OCI-LY7 (cell line): ENCODE measurements around the gene TEX14. TPM values are rescaled to one million over a fixed set of nuclear protein-coding genes. Genes with fewer than 3 reads are reported as not detected.
A peak's percentile ranks its signal among the peaks of the same experiment; 100 is the strongest.

Source experiments
- BruUV-seq: library from RNA; stranded (reverse); fragments of 400-500 nt; replicated peaks from 2 replicates; lab custom pipeline; 2021; lab: Mats Ljungman, UMichigan
- CTCF ChIA-PET: fragments of 300-600 bp; sonication (Branson Sonifier 250); formaldehyde crosslinking; loops from one replicate; lab custom pipeline; 2022; ENCODE audit warnings: antibody characterized with exemption; ENCODE audit not compliant: unreplicated experiment; lab: Charles Lee
- POLR2A ChIA-PET: fragments of 300-600 bp; sonication (Branson Sonifier 250); formaldehyde crosslinking; loops from one replicate; lab custom pipeline; 2022; ENCODE audit warnings: antibody characterized with exemption; lab: Charles Lee
- DNase-seq: peaks from one replicate; pipeline ENCODE4 v3.0.0-alpha.2; 2015; ENCODE audit warnings: low spot score
- H2AFZ ChIP-seq: fragments of 200-600 bp; sonication (generic), shearing (Covaris generic); 2 replicates; pipeline ENCODE4 v1.6.1; 2014; ENCODE audit warnings: mild to moderate bottlenecking, antibody characterized with exemption, low read length, moderate library complexity
- H3K27ac ChIP-seq: fragments of 200-600 bp; sonication (generic); 2 replicates; pipeline ENCODE4 v1.5.1; 2014; ENCODE audit warnings: mixed run types, low read depth, mild to moderate bottlenecking, moderate library complexity, low read length, inconsistent platforms; ENCODE audit not compliant: poor library complexity, severe bottlenecking
- H3K36me3 ChIP-seq: fragments of 200-600 bp; sonication (generic); 2 replicates; pipeline ENCODE4 v1.6.1; 2014; ENCODE audit warnings: mild to moderate bottlenecking, antibody characterized with exemption, low read length, moderate library complexity, mixed read lengths; ENCODE audit not compliant: insufficient read depth
- H3K4me1 ChIP-seq: fragments of 200-600 bp; sonication (generic); 2 replicates; pipeline ENCODE4 v1.5.1; 2014; ENCODE audit warnings: mild to moderate bottlenecking, low read length; ENCODE audit not compliant: insufficient read depth, poor library complexity, severe bottlenecking
- H3K4me2 ChIP-seq: fragments of 200-600 bp; sonication (generic); 2 replicates; pipeline ENCODE4 v1.6.1; 2014; ENCODE audit warnings: mild to moderate bottlenecking, low read length
- H3K4me3 ChIP-seq: fragments of 200-600 bp; sonication (generic); 2 replicates; pipeline ENCODE4 v1.5.1; 2014; ENCODE audit warnings: mild to moderate bottlenecking, low read depth, low read length; ENCODE audit not compliant: poor library complexity, severe bottlenecking
- H3K79me2 ChIP-seq: fragments of 200-600 bp; sonication (generic); 2 replicates; pipeline ENCODE4 v1.6.1; 2016; ENCODE audit warnings: low read depth, mild to moderate bottlenecking, low read length, moderate library complexity, mixed read lengths; ENCODE audit not compliant: insufficient read depth
- H3K9me2 ChIP-seq: fragments of 200-600 bp; sonication (generic); 2 replicates; pipeline ENCODE4 v1.6.1; 2016; ENCODE audit warnings: mild to moderate bottlenecking, low read length, mixed read lengths; ENCODE audit not compliant: insufficient read depth
- H3K9me3 ChIP-seq: fragments of 200-600 bp; sonication (generic); 2 replicates; pipeline ENCODE4 v1.6.1; 2014; ENCODE audit warnings: mild to moderate bottlenecking, mixed run types, low read length, mixed read lengths
- H4K20me1 ChIP-seq: fragments of 200-600 bp; sonication (generic); 2 replicates; pipeline ENCODE4 v1.6.1; 2014; ENCODE audit warnings: mild to moderate bottlenecking, antibody characterized with exemption, low read length, moderate library complexity, mixed read lengths; ENCODE audit not compliant: insufficient read depth
- EZH2phosphoT487 ChIP-seq: fragments of 200-600 bp; sonication (generic); IDR thresholded peaks from 2 replicates; pipeline ENCODE4 v1.6.1; 2018; ENCODE audit warnings: low read depth, borderline replicate concordance, mild to moderate bottlenecking, mixed run types, antibody characterized with exemption, low read length, moderate library complexity, mixed read lengths
- intact Hi-C: fragments of 100-400 bp; cut with micrococcal nuclease; formaldehyde crosslinking; loops from one replicate; pipeline ENCODE4 v1.10.0; 2022; ENCODE audit not compliant: unreplicated experiment
- total RNA-seq, 2 experiments: library from RNA; depleted of rRNA in 1 of 2; stranded (reverse); fragments of >200 nt in 1 of 2; shearing (Covaris generic) in 1 of 2; gene quantifications; 2 replicates each; pipeline ENCODE4 v1.2.3, GENCODE V29; 2014 to 2022
- TF ChIP-seq, protein P1 (sequence below): fragments of 200-600 bp; sonication (generic); conservative IDR thresholded peaks from 2 replicates; pipeline ENCODE4 v1.5.1; 2014; ENCODE audit warnings: mild to moderate bottlenecking, antibody characterized with exemption, low read length, moderate library complexity, mixed read lengths

TEX14 gene
- total RNA-seq, 2 experiments from 2014 or later = 0.69 to 2.3 TPM

DNA sequence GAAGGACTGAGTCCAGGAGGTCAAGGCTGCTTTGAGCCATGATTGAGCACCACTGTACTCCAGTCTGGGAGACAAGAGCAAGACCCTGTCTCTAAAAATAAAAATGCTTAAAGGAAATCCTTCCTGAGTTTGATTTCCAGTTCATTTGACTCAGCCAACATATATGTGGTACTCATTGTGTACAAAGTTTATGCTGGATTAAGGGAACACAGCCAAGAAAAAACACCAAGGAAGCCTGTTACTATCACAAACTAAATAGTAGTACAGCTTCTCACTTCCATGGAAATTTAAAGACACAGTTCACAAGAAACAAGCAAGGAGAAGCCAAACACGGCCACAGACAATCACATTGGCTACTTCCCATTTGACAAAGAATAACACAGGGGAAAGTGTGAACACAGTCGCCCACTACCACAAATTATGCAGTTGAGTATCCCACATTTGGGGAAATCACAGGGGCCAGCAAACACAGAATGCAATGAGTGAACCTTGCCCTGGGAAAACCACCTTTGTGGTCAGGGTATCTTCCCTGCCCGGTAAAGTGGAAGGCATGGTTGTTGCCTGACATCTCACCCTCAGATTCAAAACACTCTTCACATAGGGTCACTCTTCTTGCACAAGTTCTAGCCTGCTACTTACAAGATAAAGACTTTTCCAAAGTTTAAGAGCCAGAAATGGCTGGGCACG is 14.5 kb downstream of the TEX14 start:
- POLR2A ChIA-PET = no interaction called here
- Histone ChIP-seq H4K20me1 (no peaks in the 10 kb centered on the region), H3K4me1 (no peaks in the 10 kb centered on the region), H3K36me3 (no peaks in the 10 kb centered on the region), H2AFZ (peak overlapping the region; percentile 26; the same call in 1 of the 2 replicates), H3K9me3 (no peaks in the 10 kb centered on the region), H3K79me2 (no peaks in the 10 kb centered on the region), H3K9me2 (no peaks in the 10 kb centered on the region), H3K4me3 (no peak overlapping the region), H3K4me2 (no peak overlapping the region), H3K27ac (no peak overlapping the region)
- TF ChIP-seq, protein P1, sequence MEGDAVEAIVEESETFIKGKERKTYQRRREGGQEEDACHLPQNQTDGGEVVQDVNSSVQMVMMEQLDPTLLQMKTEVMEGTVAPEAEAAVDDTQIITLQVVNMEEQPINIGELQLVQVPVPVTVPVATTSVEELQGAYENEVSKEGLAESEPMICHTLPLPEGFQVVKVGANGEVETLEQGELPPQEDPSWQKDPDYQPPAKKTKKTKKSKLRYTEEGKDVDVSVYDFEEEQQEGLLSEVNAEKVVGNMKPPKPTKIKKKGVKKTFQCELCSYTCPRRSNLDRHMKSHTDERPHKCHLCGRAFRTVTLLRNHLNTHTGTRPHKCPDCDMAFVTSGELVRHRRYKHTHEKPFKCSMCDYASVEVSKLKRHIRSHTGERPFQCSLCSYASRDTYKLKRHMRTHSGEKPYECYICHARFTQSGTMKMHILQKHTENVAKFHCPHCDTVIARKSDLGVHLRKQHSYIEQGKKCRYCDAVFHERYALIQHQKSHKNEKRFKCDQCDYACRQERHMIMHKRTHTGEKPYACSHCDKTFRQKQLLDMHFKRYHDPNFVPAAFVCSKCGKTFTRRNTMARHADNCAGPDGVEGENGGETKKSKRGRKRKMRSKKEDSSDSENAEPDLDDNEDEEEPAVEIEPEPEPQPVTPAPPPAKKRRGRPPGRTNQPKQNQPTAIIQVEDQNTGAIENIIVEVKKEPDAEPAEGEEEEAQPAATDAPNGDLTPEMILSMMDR = no peak
- TF ChIP-seq EZH2phosphoT487 = no peak
- intact Hi-C loops = no loop called here
- CTCF ChIA-PET = no interaction called here
- DNase-seq = no peak
- BruUV-seq = no TSS peak

DNA sequence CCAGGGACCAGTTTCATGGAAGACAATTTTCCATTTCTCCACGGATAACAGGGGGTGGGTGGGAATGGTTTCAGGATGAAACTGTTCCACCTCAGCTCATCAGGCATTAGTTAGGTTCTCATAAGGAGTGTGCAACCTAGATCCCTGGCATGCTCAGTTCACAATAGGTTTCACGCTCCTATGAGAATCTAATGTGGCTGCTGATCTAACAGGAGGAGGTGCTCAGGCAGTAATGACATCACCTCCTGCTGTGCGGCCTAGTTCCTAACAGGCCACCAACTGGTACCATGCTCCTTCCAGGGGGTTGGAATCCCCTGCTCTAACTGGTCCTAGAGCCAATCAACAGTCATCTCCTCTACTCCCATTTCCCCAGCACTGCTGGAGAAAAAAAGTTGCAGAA is 19.9 kb downstream of the TEX14 start:
- no peaks in the 10 kb centered on the region for H3K36me3 ChIP-seq
- no TSS peak for BruUV-seq
- ChIA-PET POLR2A (interaction anchor here (1.6 kb wide), 1 partner anchor 40 kb away, joined by 4 read pairs; no protein-coding TSS in a partner anchor), CTCF (no interaction called here)
- H3K4me1 ChIP-seq = no peaks in the 10 kb centered on the region
- H3K79me2 ChIP-seq = no peaks in the 10 kb centered on the region
- H2AFZ ChIP-seq = no peak overlapping the region
- no peaks in the 10 kb centered on the region for H3K9me2 ChIP-seq
- no peak overlapping the region for H3K4me3 ChIP-seq
- no peak for TF ChIP-seq EZH2phosphoT487
- TF ChIP-seq, protein P1 = no peak
- no peak for DNase-seq
- no peak overlapping the region for H3K4me2 ChIP-seq
- intact Hi-C loops = no loop called here
- H3K9me3 ChIP-seq = no peaks in the 10 kb centered on the region
- no peaks in the 10 kb centered on the region for H4K20me1 ChIP-seq
- H3K27ac ChIP-seq = no peak overlapping the region

DNA sequence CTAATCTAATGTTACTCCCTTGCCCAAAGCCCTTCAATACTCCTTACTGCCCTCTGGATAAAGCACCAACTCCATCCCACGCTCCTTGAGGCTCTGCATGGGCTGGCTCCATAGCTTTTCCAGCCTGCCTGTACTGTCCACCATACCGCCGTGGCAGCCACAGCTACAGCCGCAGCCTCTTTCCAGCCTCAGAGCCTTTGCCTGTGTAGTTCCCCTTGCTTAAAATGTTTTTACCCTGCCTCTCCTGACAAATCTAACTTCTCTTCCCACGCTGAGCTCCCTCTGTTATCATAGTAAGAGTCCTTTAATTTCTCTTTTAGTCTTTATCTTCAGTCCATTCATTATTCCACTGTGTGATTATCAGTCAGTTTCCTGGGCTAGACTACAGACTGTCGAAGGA is 22.0 kb downstream of the TEX14 start:
- TF ChIP-seq, protein P1 = no peak
- no peak for TF ChIP-seq EZH2phosphoT487
- no peak overlapping the region for H3K4me2 ChIP-seq
- no peaks in the 10 kb centered on the region for H3K4me1 ChIP-seq
- H3K9me2 ChIP-seq = no peaks in the 10 kb centered on the region
- intact Hi-C loops = no loop called here
- no peaks in the 10 kb centered on the region for H3K79me2 ChIP-seq
- POLR2A ChIA-PET = interaction anchor here (1.2 to 1.7 kb wide), 2 partner anchors 10 to 39 kb away, joined by 3 to 5 read pairs; no protein-coding TSS in a partner anchor
- no peak overlapping the region for H3K27ac ChIP-seq
- no peaks in the 10 kb centered on the region for H3K9me3 ChIP-seq
- no peak overlapping the region for H2AFZ ChIP-seq
- no TSS peak for BruUV-seq
- no peaks in the 10 kb centered on the region for H4K20me1 ChIP-seq
- DNase-seq = no peak
- CTCF ChIA-PET = no interaction called here
- H3K4me3 ChIP-seq = no peak overlapping the region
- H3K36me3 ChIP-seq = no peaks in the 10 kb centered on the region
